Limb (tissue), 2 donors: ENCODE data around the gene PNN.
"Not testable (repeated sequence)": the region's sequence is repeated elsewhere in the genome, so short reads cannot be mapped to it uniquely, and the experiment has no call there.

Source experiments
- DNase-seq, 2 donors: peaks; one replicate each; pipeline ENCODE4 v3.0.0-alpha.2; 2016; ENCODE audit errors: extremely low spot score in 2 of 2

Gene PNN

DNA sequence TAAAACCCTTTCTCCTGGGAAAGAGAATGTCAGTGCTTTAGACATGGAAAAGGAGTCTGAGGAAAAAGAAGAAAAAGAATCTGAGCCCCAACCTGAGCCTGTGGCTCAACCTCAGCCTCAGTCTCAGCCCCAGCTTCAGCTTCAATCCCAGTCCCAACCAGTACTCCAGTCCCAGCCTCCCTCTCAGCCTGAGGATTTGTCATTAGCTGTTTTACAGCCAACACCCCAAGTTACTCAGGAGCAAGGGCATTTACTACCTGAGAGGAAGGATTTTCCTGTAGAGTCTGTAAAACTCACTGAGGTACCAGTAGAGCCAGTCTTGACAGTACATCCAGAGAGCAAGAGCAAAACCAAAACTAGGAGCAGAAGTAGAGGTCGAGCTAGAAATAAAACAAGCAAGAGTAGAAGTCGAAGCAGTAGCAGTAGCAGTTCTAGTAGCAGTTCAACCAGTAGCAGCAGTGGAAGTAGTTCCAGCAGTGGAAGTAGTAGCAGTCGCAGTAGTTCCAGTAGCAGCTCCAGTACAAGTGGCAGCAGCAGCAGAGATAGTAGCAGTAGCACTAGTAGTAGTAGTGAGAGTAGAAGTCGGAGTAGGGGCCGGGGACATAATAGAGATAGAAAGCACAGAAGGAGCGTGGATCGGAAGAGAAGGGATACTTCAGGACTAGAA, 6.1 kb downstream of the PNN start:
- no peak for DNase-seq

DNA sequence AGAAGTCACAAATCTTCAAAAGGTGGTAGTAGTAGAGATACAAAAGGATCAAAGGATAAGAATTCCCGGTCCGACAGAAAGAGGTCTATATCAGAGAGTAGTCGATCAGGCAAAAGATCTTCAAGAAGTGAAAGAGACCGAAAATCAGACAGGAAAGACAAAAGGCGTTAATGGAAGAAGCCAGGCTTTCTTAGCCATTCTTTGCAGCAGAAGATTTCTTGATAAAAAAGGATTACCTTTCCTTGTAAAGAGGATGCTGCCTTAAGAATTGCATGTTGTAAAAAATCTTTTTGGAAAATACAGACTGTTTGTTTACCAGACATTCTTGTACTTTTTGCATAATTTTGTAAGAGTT, 6.6 kb downstream of the PNN start:
- DNase-seq, result no peak

GRCh38 chr14:39182770-39183684, 8.0 kb downstream of the PNN start:
- DNase-seq, result no peak

DNA sequence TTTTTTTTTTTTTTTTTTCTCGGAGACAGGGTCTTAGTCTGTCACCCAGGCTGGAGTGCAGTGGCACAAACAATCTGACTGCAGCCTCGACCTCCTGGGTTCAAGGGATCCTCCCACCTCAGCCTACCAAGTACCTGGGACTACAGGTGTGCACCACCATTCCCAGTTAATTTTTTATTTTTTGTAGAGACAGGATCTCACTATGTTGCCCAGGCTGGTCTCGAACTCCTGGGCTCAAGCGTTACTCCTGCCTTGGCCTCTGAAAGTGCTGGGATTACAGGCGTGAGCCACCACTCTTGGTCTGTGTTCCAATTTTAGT, 8.6 kb downstream of the PNN start:
- DNase-seq, result not testable (repeated sequence)

DNA sequence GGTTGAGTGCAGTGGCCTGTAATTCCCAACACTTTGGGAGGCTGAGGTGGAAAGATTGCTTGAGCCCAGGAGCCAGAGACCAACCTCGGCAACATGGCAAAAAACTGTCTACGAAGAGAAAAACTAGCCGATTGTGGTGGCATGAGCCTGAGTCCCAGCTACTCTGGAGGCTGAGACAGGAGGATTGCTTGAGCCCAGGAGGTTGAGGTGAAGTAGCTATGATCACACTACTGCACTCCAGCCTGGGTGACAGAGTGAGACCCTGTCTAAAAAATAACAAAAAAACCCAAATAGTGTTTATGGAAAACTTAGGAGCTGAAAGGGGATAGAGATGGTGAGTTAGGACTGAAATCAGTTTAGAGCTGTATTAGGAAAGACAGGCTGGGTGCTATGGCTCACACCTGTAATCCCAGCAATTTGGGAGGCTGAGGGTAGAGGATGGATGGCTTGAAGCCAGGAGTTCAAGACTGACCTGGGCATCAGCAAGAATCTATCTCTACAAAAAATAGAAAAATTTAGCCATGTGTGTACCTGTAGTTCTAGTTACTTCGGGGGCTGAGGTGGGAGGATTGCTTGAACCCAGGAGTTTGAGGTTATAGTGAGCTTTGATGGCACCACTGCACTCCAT, 9.7 kb downstream of the PNN start:
- DNase-seq, result no peak

GRCh38 chr14:39185256-39186049, 10.4 kb downstream of the PNN start:
- DNase-seq, result no peak

GRCh38 chr14:39186941-39187525, 12.0 kb downstream of the PNN start:
- no peak for DNase-seq

- no peak for DNase-seq
These were observed 28.9 kb downstream of the PNN start for GRCh38 chr14:39203659-39204606.

- not testable (repeated sequence) for DNase-seq
These were observed 32.4 kb downstream of the PNN start for GRCh38 chr14:39207430-39207829.

DNA sequence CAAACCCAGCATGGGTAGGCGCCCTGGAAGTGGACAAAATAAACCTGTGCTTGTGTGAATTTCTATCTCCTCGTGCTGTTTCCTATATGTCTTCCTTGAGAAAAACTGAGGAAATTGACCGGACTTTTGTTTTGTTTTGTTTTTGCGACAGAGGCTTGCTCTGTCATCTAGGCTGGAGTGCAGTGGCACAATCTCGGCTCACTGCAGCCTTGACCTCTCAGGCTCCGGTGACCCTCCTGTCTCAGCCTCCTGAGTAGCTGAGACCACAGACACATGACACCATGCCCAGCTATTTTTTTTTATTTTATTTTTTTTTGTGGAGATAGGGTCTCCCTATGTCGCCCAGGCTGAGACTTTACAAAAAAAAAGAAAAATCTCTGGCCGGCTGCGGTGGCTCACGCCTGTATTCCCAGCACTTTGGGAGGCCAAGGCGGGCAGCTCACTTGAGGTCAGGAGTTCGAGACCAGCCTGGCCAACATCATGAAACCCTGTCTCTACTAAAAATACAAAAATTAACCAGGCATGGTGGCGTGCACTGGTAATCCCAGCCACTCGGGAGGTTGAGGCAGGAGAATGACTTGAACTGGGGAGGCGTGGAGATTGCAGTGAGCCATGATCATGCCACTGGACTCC, 36.2 kb downstream of the PNN start:
- DNase-seq, result no peak

GRCh38 chr14:39212034-39212433, 37.0 kb downstream of the PNN start:
- DNase-seq, result no peak

DNA sequence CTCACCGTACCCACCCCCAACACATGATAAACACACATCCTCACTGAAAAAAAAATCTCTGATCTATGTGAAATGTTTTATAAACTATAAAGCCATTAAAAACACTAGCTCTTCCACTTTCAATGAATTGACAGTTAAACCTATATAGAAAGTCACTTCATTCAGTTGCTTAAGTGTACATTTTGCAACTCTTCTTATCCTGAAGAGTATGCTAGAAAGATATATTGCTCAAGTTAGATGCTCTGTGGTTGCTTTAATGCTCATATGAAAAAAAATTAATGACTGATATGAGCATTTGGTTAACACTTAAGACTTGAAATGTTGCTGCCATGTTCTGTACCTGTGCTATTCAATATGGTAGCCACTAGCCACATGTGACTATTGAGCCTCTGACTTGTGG, 37.6 kb downstream of the PNN start:
- DNase-seq, result no peak

- DNase-seq, result no peak
These were observed 42.3 kb downstream of the PNN start for GRCh38 chr14:39217214-39217879.

DNA sequence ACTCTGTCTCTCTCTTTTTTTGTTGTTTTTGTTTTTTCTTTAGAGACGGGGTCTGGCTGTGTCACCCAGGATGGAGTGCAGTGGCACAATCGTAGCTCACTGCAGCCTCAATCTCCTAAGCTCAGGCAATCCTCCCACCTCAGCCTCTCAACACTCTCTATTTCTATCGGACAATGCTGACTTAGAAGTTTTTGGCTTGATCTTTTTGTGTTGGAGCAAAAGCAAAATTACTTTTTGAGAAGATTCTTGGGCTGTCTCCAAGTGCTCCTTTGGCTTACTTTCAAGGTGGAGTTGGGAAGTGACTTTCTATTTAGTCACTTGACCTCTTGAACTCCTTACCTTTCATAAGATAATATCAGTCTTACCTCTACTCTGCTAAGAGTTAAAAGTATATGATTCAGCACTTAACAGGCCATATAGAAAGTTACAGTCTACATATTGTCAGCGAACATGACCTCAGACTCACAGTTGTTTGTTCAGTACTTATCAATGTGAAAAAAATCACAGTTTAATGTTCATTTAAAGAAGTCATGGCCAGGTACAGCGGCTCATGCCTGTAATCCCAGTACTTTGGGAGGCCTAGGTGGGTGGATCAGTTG, 43.2 kb downstream of the PNN start:
- DNase-seq, result no peak

DNA sequence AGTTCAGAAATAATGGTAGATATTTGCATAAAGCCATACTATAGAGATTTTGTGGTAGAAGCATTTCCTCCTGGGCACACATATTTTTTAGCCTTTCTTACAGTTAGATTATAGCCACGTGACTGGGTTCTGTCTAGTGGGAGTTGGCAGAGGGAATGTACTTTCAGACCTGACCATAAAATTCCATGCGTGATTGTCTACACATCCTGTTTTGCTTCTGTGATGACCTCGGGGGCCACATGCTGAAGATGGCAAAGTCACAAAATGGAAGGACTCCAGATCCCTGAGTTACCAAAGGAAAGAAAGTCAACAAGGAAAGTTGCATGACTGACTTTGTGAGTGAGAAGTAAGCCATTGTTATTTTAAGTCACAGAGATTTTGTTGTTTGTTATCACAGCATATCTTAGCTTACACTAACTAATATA, 44.0 kb downstream of the PNN start:
- DNase-seq, result no peak

GRCh38 chr14:39220473-39220872, 45.4 kb downstream of the PNN start:
- not testable (repeated sequence) for DNase-seq

DNA sequence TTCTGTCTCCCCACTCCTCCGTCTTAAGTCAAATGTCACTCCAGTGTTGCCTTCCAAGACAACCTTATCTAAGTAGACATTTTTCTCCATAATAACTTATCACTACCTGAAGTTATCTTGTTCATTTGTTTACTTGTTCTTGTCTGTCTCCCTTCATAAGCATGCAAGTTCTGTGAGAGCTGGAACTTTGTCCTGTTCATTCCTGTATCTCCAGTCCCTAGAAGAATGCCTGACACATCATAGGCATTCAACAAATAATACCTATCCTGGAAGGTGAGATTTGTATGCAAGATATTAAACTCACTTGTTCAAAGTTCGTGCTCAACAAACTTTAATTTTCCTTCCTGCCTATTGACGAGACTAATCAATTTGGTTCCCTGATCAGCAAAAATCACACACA, 53.0 kb downstream of the PNN start:
- no peak for DNase-seq

- DNase-seq, result no peak
These were observed 53.6 kb downstream of the PNN start for GRCh38 chr14:39228509-39229221.
